Stimulated activated CD4-positive, alpha-beta T cell treated with anti-CD3 and anti-CD28 coated beads, Interleukin-15, amount 100 ng/mL, for 1 hour (primary cell): ENCODE data around the gene SSBP4.

Experiments used
- DNase-seq, 2 donors: peaks; one replicate each; pipeline ENCODE4 v3.0.0-alpha.2; 2020; ENCODE audit warnings: low read depth in 1 of 2, low spot score in 1 of 2

SSBP4 gene

DNA sequence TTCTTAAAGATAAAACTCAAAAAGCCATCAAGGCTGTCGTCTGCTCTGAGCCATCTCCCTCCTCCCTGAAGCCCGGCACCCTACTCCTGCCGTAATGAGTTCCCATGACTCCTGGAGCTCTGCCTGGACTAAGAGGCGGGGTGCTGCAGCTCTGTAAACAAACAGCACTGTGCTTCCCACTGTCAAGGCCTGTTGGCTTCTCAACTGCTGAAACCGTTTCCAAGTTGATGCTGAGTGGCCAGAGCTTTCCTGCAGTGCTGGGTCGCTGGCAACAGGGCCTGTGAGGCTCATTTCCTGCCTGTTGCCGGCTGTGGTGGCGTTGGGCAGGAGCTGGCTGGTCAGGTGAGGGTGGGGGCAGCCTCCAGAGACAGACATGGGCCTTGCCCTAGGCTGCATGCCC is 45.4 kb downstream of the SSBP4 start:
- no peak for DNase-seq

DNA sequence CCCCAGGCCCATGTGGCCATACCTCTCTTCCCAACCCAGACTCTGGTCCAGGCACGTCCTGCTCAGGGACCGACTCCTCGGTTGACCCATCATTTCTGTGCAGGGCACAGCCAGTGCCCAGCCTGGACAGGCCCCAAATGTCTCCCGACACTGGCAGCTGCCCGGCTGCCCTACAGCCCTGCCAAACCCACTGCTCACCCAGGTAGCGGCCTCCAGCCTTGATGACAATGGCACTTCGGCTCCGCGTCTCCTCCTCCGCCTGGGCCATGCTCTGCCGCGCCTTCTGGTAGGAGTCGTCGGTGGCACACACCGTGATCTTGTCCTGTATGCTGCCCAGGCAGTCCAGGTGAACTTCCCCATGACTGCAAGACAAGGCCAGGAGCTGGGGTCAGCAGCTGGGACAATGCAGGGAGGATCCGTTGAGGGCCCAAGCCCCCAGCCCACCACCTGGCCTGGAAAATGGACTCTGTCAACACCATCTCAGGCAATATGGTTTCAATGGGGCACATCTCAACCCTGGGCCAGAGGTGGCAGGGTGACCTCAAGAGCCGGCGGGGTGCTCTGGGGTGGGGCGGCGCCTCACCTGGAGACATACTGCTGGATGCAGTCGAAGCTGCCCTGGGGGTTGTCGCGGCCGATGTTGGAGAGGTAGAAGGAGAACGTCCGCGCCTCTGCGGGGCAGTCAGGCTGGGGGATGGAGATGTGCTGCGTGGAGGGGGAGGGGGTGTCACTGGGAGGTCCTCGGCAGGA is 46.2 kb downstream of the SSBP4 start:
- no peak for DNase-seq

DNA sequence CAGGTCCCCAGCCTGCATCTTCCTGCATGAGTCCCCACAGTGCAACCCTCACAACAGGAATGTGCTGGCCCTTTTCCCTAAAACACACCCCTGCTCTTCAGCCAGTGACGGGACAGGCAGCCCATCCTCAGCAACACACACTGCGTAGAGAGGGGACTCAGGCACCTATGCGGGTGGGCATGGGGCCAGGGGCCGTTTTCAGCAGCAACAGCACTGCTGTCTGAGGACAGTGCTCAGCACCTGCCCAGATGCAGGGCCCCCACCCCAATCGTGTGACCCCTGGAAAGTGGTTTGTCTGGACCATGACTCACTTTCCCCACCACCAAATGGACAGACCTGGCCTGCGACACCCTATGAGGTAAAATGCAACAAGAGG is 46.8 kb downstream of the SSBP4 start:
- DNase-seq = no peak

DNA sequence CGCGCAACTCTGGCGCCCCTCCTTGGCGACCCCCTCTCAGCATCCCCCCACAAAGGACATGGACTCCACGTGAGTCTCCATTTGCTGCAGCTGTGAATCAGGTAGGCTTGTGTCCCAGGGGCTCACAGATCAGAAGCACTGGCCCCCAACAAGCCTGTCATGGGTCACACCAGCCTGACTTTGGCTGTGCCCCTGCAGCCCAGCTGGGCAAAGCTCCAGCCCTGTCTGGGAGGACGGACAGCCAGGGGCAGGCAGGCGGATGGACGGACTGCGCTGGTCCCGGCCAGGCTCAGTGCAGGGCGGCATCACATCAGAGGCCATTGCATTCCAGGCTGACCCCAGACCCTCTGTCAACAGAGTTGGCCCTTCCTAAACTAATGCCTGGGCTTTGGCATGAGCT is 47.2 kb downstream of the SSBP4 start:
- no peak for DNase-seq

DNA sequence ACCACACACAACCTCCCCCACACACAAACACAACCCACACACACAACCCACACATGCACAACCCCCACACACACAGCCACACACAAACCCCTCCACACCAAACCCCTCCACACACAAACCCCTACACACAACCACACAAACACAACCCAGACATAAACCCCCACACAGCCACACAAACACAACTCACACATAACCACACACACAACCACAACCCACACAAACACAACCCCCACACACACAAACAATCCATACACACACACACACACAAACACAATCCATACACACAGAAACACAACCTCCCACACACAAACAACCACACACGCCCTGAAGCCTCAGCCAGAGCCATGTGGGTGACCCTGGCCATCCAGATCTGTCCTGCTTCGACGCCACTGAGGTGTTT is 48.8 kb downstream of the SSBP4 start:
- no peak for DNase-seq

DNA sequence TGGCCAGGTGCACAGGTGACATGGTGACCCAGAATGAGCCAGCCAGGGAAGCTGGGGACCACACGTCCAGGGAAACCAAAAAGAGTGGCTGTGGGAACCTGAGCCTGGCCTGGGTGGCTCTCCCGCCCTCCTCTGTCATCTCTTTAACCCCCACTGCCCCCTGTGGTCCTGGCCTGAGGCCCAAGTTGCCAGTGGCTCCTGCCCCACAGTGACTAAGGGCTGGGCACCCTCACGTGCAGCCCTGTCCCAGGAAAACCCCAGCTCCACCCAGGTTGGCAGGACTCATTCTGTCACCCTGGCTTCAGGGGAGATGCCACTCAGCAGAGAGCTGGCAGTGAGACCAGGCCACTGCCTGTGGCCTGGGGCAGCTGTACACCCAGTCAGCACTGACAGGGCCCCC is 49.3 kb downstream of the SSBP4 start:
- no peak for DNase-seq

DNA sequence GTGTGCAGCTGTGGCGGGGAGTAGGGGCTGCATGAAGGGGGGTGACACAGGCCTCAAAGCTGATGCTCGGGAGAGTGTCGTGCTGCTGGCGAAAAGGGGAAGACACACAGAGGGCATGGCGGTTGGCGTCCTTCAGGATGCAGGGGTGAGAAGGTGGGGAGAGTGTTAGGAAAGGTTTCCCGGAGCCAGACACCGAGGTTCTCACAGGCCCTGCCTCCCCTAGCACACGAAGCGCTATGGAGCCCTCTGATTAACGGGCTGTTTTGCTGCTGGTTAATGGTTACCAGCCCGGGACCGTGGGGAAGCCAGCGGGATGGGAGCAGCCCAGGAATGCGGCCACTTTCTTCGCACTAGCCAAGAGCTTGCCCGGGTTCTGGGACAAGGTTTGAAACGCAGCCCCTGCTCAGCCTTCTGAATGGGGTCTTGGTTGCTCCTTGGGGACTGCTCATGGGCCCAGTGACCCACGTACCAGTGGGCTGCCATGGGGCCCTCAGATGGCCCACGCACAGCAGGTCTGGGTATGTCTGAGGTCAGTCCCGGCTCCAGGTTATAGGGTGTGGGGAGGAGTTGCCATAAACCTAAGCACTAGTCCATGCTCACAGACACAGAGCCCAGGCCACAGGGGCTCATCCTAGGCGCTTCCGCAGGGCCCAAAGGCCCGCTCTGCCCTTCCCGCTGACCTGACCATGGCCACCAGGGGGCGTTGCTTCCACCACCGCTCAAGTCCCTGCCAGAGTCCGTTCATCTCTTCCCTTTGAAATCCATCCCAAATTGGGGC is 50.1 kb downstream of the SSBP4 start:
- DNase-seq = peak; percentile 32 to 54

DNA sequence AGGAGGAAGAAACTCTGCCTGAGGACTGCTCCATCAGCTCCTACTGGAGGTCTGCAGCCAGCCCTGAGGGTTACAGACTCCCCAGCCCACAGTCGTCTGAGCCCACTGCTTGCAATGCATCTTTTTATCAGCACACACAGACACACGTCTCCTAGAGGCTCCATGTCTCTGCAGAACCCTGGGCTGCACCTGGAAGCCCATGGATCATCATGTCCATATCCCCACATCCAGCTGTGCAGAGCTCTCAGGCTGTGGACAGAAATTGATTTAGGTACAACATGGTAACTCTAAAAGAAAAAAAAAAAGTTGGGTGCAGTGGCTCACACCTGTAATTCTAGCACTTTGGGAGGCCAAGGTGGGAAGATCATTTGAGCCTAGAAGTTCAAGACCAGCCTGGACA is 51.6 kb downstream of the SSBP4 start:
- DNase-seq = no peak

DNA sequence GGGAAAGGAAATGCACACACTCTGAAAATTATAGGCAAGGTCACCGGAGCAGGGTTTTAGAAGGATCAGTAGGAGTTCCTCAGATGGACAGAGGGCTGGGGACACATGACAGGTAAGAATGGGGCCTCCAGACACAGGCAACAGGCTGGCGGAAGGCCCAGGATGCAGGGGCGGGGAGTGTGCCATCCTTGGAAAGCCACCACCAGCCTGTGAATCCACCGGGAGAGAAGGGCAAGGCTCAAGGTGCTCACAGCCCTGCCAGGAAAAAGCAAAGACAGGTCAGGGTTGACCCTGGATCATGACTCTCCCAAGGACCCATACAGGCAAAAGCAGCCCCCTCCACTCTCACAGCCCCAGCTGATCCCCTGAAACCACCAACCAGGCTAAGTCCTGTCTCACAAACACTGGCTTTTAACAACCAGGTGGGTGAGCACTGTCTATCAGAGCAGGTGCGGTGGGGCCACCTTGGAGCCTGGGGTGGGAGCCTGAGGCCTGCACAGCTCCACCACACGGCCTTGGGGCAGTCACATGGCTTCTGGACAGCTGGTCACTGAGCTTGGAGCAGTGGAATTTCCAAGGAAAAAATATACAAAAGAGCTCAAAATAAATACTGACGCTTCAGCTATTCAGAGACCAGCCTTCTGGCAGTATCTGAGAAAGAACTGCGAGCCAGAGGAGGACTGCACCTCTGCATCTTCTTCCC is 54.0 kb downstream of the SSBP4 start:
- no peak for DNase-seq

DNA sequence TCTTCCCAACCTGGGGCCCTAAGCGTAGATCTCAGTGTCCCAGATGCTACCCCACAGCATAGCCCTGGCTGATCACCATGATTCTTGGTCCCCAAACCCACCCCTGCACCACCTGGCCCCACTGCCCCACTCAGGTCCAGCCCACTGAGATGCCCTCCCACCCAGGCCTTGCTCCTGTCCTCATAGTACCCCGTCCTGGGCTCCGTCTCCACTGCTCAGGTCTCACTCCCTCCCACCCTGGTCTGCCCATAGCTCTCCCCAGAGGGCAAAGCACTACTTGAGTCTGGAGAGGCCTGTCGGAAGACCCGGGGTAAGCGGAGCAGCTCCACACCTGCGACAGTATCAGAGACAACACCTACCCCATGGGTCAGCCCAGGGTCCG is 54.5 kb downstream of the SSBP4 start:
- DNase-seq = no peak

DNA sequence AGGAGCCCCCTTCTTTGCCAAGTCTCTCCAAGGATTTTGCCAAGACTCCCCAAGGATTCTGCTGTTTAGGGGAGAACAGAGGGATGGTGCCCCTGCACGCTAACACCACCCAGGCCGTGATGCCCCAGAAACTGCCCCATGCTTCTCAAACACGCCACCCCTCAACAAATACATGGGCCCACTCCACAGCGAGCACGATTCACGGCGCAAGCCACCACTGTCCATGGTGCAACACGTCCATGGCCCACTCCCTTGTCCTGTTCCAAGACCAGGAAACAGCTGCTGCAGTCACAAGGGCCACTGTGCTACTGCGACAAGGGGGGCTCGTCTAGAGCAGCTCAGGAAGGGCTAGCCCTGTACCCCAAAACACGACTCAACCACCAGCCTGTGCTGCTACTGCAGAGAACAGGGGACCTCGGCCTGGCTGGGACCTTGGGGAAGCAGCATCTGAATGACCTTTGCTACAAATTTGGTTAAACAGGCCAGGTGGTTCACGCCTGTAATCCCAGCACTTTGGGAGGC is 55.2 kb downstream of the SSBP4 start:
- no peak for DNase-seq

DNA sequence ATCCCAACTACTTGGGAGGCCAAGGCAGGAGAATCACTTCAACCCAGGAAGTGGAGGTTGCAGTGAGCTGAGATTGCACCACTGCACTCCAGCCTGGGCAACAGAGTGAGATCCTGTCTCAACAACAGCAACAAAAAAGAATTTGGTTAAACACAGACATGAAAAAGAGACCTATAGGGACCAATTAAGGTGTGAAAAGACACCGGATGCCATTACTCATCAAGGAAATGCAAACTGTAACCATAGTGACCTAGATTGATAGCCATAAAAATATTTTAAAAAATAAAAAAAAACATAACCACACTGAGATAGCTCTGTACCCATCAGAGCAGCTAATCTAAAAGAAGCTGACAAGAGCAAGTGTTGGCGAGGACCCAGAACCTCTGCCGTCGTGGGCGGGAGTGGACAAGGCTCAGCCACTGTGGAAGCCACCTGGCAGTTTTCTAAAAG is 55.8 kb downstream of the SSBP4 start:
- DNase-seq = no peak

DNA sequence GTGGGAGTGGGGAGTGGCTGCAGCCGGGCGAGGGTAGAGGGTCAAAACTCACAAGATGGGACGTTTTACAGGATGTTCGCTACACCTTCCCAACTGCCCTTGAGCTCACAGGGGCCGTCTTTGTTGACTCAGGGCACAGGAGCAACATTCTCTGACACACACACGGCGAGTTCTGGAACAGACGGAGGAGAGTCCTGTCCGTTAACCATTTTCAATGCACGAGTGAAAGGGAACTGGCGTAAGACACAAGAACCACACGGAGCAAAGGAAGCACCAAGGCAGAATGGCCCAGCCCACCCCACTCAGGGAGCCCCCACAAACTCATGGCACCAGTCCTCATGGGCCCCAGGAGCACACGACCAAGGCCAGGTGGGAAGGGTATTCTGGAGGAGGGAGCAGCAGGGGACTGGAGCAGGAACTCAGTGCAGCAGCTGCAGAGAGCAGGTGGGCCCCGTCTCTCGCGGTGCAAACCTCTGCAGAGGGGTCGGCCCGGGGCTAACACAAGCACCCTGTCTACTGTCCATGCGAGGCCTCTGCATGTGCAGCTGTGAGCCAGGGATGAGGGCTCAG is 56.6 kb downstream of the SSBP4 start:
- DNase-seq = no peak

DNA sequence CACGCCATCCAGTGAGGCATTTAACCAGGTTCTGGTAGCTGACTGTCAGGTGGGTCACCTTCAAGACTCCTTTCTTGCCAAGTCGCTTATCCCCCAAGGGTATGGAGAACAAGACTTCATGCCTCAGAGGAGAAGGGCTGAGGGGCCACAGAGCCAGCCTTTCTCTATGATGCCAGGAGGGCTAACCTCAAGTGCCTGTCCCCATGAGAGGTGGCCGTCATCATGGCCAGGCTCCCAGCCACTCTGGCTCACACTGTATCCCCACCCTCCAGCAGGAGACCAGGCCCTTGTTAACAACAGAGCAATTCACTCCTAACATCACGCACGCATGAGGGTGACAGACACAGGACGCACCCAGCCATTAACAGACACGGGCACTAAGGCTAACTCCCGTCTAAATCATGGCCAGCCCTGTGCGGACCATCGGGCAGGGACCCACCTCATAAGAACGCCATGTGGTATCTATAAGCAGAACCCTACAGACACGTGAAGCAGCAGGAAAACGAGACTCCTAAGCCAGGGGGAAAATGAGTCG is 57.4 kb downstream of the SSBP4 start:
- DNase-seq = no peak

DNA sequence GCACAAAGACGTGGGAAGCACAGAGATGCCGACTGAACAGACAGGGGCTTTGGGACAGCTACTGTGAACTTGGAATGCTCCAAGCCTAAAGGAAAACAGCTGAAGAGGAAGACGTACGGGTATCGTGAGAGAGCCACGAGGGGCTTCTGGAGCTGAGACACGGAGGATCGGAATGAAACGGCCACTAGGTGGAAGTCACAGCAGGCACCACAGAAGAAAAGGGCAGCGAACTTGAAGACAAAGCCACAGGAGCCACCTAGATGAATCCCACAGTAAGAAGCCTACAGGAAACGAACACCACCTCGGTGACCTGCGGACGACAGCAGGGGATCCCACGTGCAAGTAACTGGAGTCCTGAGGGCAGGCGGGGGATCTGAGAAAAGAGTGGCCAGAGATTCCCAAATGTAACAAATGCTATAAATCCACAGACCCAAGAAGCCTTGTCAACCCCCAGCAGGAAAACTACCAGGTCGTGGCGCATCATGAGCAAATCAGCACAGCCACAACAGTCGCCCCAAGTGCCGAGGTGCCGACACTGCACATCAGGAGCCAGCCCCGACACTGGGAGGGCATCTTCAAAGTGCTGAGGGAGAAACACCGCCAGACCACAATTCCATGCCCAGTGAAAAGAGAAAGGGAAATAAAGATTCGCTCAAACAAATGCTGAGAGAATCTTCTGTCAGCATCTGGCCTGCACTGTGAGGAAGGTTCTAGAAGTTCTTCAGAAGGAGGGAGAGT is 58.0 kb downstream of the SSBP4 start:
- no peak for DNase-seq

DNA sequence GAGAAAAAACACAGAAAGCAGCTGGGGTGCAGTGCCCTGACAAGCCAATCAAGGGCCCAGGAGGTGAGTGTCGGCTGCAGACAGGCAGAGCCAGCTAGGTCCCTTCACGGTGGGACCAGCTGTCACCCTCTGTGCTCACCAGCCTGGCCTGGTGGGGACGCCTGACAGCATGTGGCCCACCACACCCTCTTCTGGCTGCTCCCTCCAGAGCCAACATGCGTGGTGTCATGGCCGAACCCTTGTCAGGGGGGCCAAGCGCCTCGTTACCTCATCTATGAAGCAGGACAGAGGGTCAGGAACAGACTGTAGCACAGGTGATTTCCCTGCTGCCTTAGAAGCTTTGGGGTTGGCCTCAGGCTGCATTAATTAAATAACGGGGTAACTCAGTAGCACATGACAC is 58.8 kb downstream of the SSBP4 start:
- no peak for DNase-seq

DNA sequence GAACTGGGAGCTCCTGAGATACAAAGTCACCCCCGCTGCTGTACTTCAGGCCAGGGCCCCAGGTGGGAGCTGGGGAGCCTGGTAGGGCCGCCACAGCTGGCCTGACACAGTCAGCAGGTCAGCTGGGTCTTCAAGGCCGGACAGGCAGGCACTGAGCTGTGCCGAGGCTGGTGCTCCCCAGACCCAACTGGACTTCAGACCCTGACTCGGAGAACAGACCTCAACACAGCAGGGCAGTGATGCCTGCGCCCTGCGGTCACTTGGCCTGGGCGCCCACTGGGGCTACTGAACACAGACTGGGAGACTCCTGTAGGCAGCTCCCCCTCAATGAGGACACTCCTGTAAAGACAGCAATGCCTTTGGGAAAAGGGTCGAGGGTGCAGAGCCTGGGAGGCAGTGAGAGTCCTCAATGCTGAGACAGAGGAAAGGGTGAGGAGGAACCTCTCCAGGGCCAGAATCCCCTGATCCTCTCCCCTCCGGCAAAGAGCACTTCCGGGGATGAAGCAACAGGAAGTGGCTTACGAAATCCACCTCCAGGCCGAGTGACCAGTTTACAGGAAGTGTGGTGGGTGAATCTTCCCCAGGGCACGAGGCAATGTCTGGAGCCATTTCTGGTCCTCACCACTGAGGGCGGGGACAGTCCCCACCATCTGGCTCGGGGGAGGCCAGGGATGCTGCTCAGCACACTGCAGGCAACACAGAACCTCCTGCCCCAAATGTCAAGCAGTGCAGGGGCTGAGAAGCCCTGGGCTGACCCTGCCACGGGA is 59.5 kb downstream of the SSBP4 start:
- DNase-seq = no peak

DNA sequence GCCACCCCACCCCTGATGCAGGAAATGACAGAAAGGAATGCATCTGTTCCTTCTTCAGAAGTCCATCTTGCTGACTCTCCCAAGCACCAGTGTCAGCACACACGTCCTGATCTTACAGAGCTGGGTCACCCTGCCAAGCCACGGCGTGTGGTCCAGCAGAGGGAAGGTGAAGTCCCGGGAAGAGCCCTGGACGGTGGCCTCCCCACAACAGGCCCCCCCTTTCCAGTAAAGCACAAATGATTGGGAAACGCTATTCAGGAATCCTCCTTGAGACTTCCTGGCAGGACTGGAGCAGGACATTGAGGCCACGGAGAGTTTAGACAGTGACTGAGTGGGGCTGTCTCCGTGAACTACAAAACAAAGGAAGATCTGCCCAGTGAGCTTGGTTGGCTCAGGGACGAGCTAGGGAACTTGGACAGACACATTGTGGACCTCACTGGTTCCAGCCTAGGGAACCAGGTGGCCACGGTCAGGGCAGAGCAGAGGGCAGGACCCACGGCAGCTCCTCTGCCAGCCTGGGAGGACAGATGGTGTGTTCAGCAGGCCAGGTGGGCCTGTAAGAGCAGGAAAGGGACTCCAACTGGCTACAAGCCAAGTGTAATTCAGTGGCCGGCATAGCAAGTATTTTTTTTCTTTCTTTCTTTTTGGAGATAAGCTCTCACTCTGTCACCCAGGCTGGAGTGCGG is 61.0 kb downstream of the SSBP4 start:
- DNase-seq = no peak

DNA sequence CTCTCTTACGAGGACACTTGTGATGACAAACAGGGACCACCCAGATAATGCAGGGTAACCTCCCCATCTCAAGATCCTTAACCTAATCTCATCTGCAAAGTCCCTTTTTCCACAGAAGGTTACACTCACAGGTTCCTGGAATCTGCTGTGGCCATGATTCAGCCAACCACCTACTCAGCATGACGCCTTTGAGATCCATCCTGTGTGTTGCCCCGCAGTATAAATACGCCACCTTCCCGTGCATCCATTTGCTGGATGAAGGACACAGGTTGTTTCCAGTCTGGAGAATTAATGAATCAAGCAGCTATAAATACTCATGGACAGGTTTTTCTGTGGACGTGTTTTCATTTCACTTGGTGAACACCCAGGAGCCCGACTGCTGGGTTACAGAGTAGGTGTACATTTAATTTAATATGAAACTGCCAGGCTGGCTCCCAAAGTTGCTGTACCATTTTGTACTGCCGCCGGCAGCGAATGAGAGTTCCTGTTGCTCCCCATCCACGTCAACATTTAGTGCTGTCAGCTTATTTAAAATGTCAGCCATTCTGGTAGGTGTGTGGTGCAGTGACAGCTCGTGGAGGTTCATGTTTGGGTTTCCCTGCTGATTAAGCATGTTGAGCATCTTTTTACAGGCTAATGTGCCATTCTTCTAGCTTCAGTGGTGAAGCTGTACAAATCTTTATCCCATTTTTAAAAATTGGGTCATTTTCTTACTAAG is 62.5 kb downstream of the SSBP4 start:
- no peak for DNase-seq
